Measurements from ENCODE around the gene BICRAL. TPM values are rescaled to one million over a fixed set of nuclear protein-coding genes. Genes with fewer than 3 reads are reported as not detected.

BICRAL gene
- total RNA-seq, 4 donors from 2014 or later: 14.7 to 34.8 (median 21.5) TPM

DNA sequence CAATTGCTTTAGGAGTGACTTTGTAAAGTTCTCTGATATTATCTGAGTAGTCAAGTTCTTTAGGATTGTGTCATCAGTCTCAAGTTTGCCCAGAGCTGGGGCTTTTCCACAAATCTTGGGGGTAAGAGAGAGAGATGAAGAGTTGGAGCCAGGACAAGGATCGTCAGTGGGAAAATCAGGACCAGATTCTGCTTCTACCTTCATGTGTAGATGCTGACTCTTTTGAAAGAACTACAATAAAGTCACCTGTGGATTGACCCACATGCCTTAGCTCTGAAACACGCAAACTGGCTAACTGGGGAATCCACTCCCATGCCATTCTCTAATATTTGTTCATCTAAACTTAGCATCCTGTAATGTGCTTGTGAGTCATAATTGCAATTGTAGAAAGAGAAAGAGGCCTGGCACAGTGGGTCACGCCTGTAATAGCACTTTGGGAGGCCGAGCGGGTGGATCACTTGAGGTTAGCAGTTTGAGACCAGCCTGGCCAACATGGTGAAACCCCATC lies 15.6 kb upstream of the BICRAL start:
- H3K36me3 ChIP-seq: no peaks in the 10 kb centered on the region
- in situ Hi-C loops (cut with MboI; ENCODE audit: low pct_ligation_motif_present in 1 of 4, low pct_unique_long_range_greater_than_20kb in 1 of 4, low sequenced_read_pairs in 3 of 4) (no loop called here), intact Hi-C loops (cut with DNase I; ENCODE audit: low total_unique reads) (no loop called here)
- no peaks in the 10 kb centered on the region for H3K27me3 ChIP-seq
- DNase-seq: no peak
- TF ChIP-seq EP300 (IDR thresholded peaks at IDR 0.05; ENCODE audit: low read depth): no peak
- TF ChIP-seq, protein P1, sequence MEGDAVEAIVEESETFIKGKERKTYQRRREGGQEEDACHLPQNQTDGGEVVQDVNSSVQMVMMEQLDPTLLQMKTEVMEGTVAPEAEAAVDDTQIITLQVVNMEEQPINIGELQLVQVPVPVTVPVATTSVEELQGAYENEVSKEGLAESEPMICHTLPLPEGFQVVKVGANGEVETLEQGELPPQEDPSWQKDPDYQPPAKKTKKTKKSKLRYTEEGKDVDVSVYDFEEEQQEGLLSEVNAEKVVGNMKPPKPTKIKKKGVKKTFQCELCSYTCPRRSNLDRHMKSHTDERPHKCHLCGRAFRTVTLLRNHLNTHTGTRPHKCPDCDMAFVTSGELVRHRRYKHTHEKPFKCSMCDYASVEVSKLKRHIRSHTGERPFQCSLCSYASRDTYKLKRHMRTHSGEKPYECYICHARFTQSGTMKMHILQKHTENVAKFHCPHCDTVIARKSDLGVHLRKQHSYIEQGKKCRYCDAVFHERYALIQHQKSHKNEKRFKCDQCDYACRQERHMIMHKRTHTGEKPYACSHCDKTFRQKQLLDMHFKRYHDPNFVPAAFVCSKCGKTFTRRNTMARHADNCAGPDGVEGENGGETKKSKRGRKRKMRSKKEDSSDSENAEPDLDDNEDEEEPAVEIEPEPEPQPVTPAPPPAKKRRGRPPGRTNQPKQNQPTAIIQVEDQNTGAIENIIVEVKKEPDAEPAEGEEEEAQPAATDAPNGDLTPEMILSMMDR (IDR thresholded peaks at IDR 0.05): no peak
- TF ChIP-seq POLR2A (IDR thresholded peaks at IDR 0.05): no peak
- TF ChIP-seq POLR2AphosphoS5 (IDR thresholded peaks at IDR 0.05): no peak
- peaks cover 0 to 34% (median 13%) of the 10 kb centered on the region in 4 donors for H3K4me1 ChIP-seq
- 84 to 98% methylated on average over 4 to 5 of the region's 5 CpGs for WGBS, 2 donors (ENCODE audit: low coverage in 1 of 2)
- peak overlapping the region in 1 of 4 donors; percentile 41 for H3K27ac ChIP-seq
- no peaks in the 10 kb centered on the region for H3K9me3 ChIP-seq
- no peak overlapping the region for H3K4me3 ChIP-seq

DNA sequence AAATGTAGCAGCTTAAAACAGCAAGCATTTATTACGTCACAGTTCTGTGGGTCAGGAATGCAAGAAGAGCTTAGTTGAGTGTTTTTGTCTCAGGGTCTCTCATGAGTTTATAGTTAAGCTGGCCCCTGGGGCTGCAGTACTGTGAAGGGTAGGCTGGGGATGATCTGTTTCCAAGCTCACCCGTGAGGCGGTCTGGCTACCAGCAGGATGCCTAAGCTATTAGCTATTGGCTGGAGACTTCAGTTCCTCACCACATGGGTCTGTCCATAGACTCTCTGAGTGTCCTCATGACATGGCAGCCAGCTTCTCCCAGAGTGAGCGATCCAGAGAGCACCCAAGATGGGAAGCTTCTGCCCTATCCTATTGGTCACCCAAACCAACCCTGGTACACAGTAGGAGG lies 12.8 kb upstream of the BICRAL start:
- no peaks in the 10 kb centered on the region for H3K27me3 ChIP-seq
- H3K27ac ChIP-seq: no peak overlapping the region
- DNase-seq: no peak
- TF ChIP-seq EP300 (IDR thresholded peaks at IDR 0.05; ENCODE audit: low read depth) (no peak), POLR2AphosphoS5 (IDR thresholded peaks at IDR 0.05) (no peak), POLR2A (IDR thresholded peaks at IDR 0.05) (no peak)
- TF ChIP-seq, protein P1 (IDR thresholded peaks at IDR 0.05): no peak
- H3K36me3 ChIP-seq: no peaks in the 10 kb centered on the region
- H3K4me3 ChIP-seq: no peak overlapping the region
- intact Hi-C loops (cut with DNase I; ENCODE audit: low total_unique reads) (no loop called here), in situ Hi-C loops (cut with MboI; ENCODE audit: low pct_ligation_motif_present in 1 of 4, low pct_unique_long_range_greater_than_20kb in 1 of 4, low sequenced_read_pairs in 3 of 4) (no loop called here)
- peaks cover 0 to 23% (median 10%) of the 10 kb centered on the region in 4 donors for H3K4me1 ChIP-seq
- no peaks in the 10 kb centered on the region for H3K9me3 ChIP-seq
- 94% methylated on average over 4 of the region's 4 CpGs; no CpG with 5 or more reads in 1 of the 2 donors for WGBS, 2 donors (ENCODE audit: low coverage in 1 of 2)

DNA sequence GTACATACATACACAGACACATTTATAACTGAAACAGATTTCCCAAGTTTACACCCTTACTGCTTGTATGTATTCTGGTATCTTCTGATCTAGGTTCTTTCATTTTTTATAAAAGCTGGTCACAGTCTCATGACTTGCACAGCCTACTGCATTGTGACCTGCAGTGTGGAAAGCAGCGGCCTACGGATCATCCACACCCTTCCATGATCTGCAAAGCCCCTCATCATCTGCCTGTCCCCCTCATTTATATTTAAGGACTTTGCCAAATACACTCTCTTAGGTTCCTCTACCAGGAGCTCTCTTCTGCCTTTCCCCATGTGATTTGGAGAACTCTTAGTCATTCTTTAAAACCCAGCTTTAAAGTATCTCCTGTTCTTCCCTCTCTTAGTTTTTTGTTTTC lies 12.0 kb upstream of the BICRAL start:
- Histone ChIP-seq H3K27me3 (no peaks in the 10 kb centered on the region), H3K36me3 (no peaks in the 10 kb centered on the region), H3K4me3 (no peak overlapping the region), H3K27ac (no peak overlapping the region), H3K4me1 (peaks cover 0 to 27% (median 10%) of the 10 kb centered on the region in 4 donors), H3K9me3 (no peaks in the 10 kb centered on the region)
- WGBS, 2 donors (ENCODE audit: low coverage in 1 of 2): 79 to 95% methylated on average over 2 of the region's 2 CpGs
- in situ Hi-C loops (cut with MboI; ENCODE audit: low pct_ligation_motif_present in 1 of 4, low pct_unique_long_range_greater_than_20kb in 1 of 4, low sequenced_read_pairs in 3 of 4) (no loop called here), intact Hi-C loops (cut with DNase I; ENCODE audit: low total_unique reads) (no loop called here)
- no peak for DNase-seq
- TF ChIP-seq EP300 (IDR thresholded peaks at IDR 0.05; ENCODE audit: low read depth) (no peak), POLR2A (IDR thresholded peaks at IDR 0.05) (no peak), POLR2AphosphoS5 (IDR thresholded peaks at IDR 0.05) (no peak)
- TF ChIP-seq, protein P1 (IDR thresholded peaks at IDR 0.05): no peak

DNA sequence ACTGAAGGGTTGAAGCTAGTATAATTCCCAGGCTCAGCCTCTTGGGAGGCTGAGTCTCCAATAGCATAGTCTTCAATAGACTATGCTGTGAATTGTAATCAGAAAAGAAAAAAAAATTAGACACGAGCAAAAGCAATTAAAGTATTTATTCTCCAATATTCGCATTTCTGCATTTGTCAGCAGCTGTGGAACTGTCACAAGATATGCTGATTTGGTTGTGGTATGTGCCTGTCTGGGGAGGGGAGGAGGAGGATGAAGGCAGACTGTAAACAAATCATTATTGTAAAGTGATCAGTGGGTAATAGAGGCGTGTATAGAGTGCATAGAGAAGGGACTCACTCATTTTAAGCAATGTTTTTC lies 10.1 kb upstream of the BICRAL start:
- TF ChIP-seq EP300 (IDR thresholded peaks at IDR 0.05; ENCODE audit: low read depth): no peak
- TF ChIP-seq POLR2AphosphoS5 (IDR thresholded peaks at IDR 0.05): no peak
- no peak for TF ChIP-seq POLR2A (IDR thresholded peaks at IDR 0.05)
- TF ChIP-seq, protein P1 (IDR thresholded peaks at IDR 0.05): no peak
- in situ Hi-C loops (cut with MboI; ENCODE audit: low pct_ligation_motif_present in 1 of 4, low pct_unique_long_range_greater_than_20kb in 1 of 4, low sequenced_read_pairs in 3 of 4): no loop called here
- 45 to 49% methylated on average over 3 of the region's 3 CpGs for WGBS, 2 donors (ENCODE audit: low coverage in 1 of 2)
- Histone ChIP-seq H3K4me1 (peaks cover 7 to 30% (median 19%) of the 10 kb centered on the region in 4 donors), H3K36me3 (no peaks in the 10 kb centered on the region), H3K4me3 (peak overlapping the region in 1 of 4 donors; percentile 27), H3K27me3 (no peaks in the 10 kb centered on the region), H3K9me3 (no peaks in the 10 kb centered on the region), H3K27ac (peak overlapping the region; percentile 47 to 76 (median 56))
- no peak for DNase-seq
- intact Hi-C loops (cut with DNase I; ENCODE audit: low total_unique reads): no loop called here
